Transverse colon (tissue), 4 donors: ENCODE results near the gene PODXL. TPM values are rescaled to one million over a fixed set of nuclear protein-coding genes. Genes with fewer than 3 reads are reported as not detected.

Experiments used
- DNase-seq: peaks from one replicate; pipeline ENCODE4 v3.0.0-alpha.2; 2019
- H3K27ac ChIP-seq, 4 donors: fragments of 200-600 bp; sonication (generic); 2 replicates each; pipeline ENCODE4 v1.5.1; 2016 to 2018; ENCODE audit warnings: inconsistent platforms in 4 of 4
- H3K27me3 ChIP-seq: fragments of 200-600 bp; sonication (generic); 2 replicates; pipeline ENCODE4 v1.5.1; 2017; ENCODE audit warnings: inconsistent platforms
- H3K36me3 ChIP-seq, 4 donors: fragments of 200-600 bp; sonication (generic); 2 replicates each; pipeline ENCODE4 v1.5.1; 2017 to 2019; ENCODE audit warnings: inconsistent platforms in 4 of 4
- H3K4me1 ChIP-seq, 4 donors: fragments of 200-600 bp; sonication (generic); 2 replicates each; pipeline ENCODE4 v1.5.1; 2017 to 2020; ENCODE audit warnings: inconsistent platforms in 4 of 4
- H3K4me3 ChIP-seq, 4 donors: fragments of 200-600 bp; sonication (generic); 1 replicate in 1 of 4; 2 replicates in 3 of 4; pipeline versions ENCODE4 v1.5.1 to v1.6.1; 2017 to 2019; ENCODE audit warnings: inconsistent platforms in 4 of 4
- H3K9me3 ChIP-seq, 2 donors: fragments of 200-600 bp; sonication (generic); 2 replicates each; pipeline ENCODE4 v1.5.1; 2017 to 2019; ENCODE audit warnings: inconsistent platforms in 2 of 2
- EP300 ChIP-seq: sonication (generic); formaldehyde crosslinking; IDR thresholded peaks from one replicate; pipeline ENCODE4 v1.6.1; 2017; ENCODE audit warnings: antibody characterized with exemption, low read depth
- POLR2A ChIP-seq: fragments of 450-650 bp; IDR thresholded peaks from one replicate; pipeline ENCODE4 v1.6.1; 2016; ENCODE audit warnings: antibody characterized with exemption, mild to moderate bottlenecking, moderate library complexity
- POLR2AphosphoS5 ChIP-seq, 3 donors: sonication (generic); formaldehyde crosslinking; IDR thresholded peaks; one replicate each; pipeline ENCODE4 v1.6.1; 2016; ENCODE audit warnings: antibody characterized with exemption in 3 of 3
- WGBS, 2 donors: methylation state at CpG; one replicate each; pipeline ENCODE4 v1.1.5; 2018; ENCODE audit warnings: low coverage in 1 of 2; 5-methylcytosine and 5-hydroxymethylcytosine counted together
- in situ Hi-C, 4 donors: fragments of 200-750 bp; cut with MboI; loops; one replicate each; pipeline versions ENCODE4 v1.15.0 to v1.15.1; 2017; ENCODE audit warnings: low sequenced_read_pairs in 3 of 4, low pct_ligation_motif_present in 1 of 4, low pct_unique_long_range_greater_than_20kb in 1 of 4
- intact Hi-C: fragments of 100-400 bp; cut with DNase I; formaldehyde crosslinking; loops from one replicate; pipeline ENCODE4 v1.15.1; 2023; ENCODE audit warnings: low total_unique reads
- total RNA-seq, 4 donors: library from RNA; depleted of rRNA; stranded (reverse); fragments of >200 nt; gene quantifications; one replicate each; pipeline ENCODE4 v1.1.0, GENCODE V29; 2016
- TF ChIP-seq, protein P1 (sequence below), 5 experiments: fragments of 200-600 bp in 3 of 5; fragments of 450-650 bp in 2 of 5; sonication (generic) in 3 of 5; IDR thresholded peaks; 1 replicate in 2 of 5; 2 replicates in 3 of 5; pipeline ENCODE4 v1.5.1; 2016 to 2017; ENCODE audit warnings: antibody characterized with exemption in 5 of 5, inconsistent platforms in 3 of 5, mild to moderate bottlenecking in 2 of 5, moderate library complexity in 1 of 5

Gene PODXL
- total RNA-seq, 4 donors from 2014 or later, result 11.7 to 25.8 (median 16.1) TPM

DNA sequence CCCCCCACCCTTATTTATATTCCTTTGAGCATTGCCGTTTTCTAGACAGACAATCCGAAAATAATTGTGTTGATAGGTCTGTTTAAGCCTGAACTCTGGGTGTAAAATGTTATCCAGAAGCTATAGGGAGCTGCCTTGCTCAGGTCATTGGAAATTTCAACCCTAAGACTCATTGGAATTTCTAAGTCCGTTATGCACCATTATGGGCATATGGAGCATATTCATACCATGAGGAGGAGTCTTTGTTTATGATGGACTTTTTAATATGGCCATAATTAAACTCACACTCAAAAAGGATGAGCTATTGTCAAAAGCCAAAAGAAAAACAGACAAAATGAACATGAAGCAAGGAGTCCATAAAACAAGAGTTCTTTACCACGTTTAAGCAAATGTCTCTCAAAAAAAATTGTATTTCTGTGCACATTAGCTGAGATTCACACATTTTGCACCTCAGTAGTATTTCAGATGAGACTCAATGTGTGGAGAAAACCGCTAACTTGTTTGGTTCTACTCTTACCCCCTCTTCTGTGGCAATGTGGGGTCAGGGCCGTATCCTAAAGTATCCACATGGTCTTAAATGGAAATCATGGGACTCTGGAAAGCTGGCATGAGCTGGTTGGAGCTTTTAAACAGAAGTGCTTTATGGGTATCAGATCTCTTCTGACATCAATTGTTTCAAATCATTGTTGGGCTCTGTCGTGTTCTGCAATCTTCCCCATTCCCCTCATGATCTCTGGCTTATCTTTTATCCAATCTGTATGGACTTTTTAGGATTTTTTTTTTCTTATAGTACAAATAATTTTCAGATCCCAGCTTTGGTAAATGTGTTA lies 60.5 kb downstream of the PODXL start:
- 81 to 96% methylated on average over 6 to 7 of the region's 7 CpGs for WGBS, 2 donors
- no peaks in the 10 kb centered on the region for H3K9me3 ChIP-seq
- in situ Hi-C loops (no loop called here), intact Hi-C loops (no loop called here)
- H3K27ac ChIP-seq, result no peak overlapping the region
- H3K4me1 ChIP-seq, result no peaks in the 10 kb centered on the region
- DNase-seq, result no peak
- TF ChIP-seq POLR2A, result no peak
- no peak for TF ChIP-seq EP300
- TF ChIP-seq, protein P1, sequence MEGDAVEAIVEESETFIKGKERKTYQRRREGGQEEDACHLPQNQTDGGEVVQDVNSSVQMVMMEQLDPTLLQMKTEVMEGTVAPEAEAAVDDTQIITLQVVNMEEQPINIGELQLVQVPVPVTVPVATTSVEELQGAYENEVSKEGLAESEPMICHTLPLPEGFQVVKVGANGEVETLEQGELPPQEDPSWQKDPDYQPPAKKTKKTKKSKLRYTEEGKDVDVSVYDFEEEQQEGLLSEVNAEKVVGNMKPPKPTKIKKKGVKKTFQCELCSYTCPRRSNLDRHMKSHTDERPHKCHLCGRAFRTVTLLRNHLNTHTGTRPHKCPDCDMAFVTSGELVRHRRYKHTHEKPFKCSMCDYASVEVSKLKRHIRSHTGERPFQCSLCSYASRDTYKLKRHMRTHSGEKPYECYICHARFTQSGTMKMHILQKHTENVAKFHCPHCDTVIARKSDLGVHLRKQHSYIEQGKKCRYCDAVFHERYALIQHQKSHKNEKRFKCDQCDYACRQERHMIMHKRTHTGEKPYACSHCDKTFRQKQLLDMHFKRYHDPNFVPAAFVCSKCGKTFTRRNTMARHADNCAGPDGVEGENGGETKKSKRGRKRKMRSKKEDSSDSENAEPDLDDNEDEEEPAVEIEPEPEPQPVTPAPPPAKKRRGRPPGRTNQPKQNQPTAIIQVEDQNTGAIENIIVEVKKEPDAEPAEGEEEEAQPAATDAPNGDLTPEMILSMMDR (IDR thresholded peaks at IDR 0.05), result no peak
- no peak for TF ChIP-seq POLR2AphosphoS5 (IDR thresholded peaks at IDR 0.05)
- H3K36me3 ChIP-seq, result no peaks in the 10 kb centered on the region
- H3K27me3 ChIP-seq, result no peaks in the 10 kb centered on the region
- no peak overlapping the region for H3K4me3 ChIP-seq

DNA sequence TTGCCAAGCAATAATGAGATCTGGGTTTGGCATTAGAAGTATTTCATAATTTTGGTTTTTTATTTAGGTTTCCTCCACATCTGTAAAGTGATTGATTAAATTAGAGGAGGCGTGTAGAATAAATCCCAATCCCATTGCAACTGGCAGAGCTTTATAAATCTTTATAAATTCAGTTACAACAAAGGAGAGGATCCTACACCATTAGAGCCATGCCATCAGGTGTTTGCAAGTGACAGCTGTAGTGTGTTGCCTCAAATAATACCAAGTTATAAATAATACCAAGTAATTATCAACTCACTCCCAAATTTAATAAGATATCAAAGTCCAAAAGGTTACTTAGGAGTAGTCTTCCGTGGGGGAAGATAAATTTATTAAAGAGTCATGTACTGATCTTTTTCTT lies 62.2 kb downstream of the PODXL start:
- WGBS, 2 donors, result 96 to 100% methylated on average over 2 of the region's 2 CpGs
- intact Hi-C loops, result no loop called here
- Histone ChIP-seq H3K9me3 (no peaks in the 10 kb centered on the region), H3K4me1 (no peaks in the 10 kb centered on the region), H3K27me3 (no peaks in the 10 kb centered on the region), H3K4me3 (no peak overlapping the region), H3K27ac (no peak overlapping the region), H3K36me3 (no peaks in the 10 kb centered on the region)
- no peak for DNase-seq
- TF ChIP-seq POLR2AphosphoS5 (IDR thresholded peaks at IDR 0.05) (no peak), POLR2A (no peak), EP300 (no peak)
- TF ChIP-seq, protein P1 (IDR thresholded peaks at IDR 0.05), result no peak
- in situ Hi-C loops, result no loop called here

DNA sequence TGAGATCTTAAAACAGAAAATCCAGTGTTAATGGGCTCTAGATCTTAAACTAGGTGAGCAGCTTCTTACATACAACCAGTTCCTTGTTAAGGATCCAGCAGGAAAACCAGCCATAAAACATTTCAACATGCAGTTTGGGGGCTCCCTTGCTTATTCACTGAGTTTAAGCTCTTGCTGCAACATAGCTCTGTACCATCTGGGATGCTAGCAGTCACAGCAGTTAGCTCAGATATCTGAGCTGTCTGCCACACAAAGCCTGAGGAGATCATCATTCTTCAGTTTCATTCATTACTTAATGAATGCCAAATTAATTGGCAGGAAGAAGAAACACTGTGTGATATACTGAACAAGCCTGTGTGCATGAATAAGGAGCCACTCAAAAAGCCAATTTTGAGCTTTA lies 62.8 kb downstream of the PODXL start:
- intact Hi-C loops (no loop called here), in situ Hi-C loops (no loop called here)
- H3K4me1 ChIP-seq, result no peaks in the 10 kb centered on the region
- no peaks in the 10 kb centered on the region for H3K27me3 ChIP-seq
- no peak overlapping the region for H3K4me3 ChIP-seq
- H3K9me3 ChIP-seq, result no peaks in the 10 kb centered on the region
- no peak for TF ChIP-seq POLR2AphosphoS5 (IDR thresholded peaks at IDR 0.05)
- no peak for TF ChIP-seq EP300
- TF ChIP-seq, protein P1 (IDR thresholded peaks at IDR 0.05), result no peak
- TF ChIP-seq POLR2A, result no peak
- no peak for DNase-seq
- H3K27ac ChIP-seq, result no peak overlapping the region
- no peaks in the 10 kb centered on the region for H3K36me3 ChIP-seq

DNA sequence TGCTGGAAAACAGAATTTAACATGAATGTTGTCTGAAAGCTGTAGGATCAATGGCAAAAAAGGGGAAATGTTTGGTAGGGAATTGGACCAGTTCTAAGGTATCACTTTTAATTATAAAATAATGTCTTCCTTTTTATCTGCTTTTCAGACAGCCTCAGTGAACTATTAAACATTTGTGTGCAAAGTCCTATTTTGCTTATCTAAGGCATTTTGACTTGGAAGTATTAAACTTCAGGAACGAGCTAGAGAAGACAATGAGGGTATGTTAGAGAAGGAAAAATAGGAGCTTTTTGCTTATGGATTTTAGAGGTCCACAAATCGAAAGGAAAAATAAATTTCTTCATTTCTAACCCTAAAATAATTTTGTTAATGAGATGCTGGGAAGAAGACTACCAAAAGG lies 63.3 kb downstream of the PODXL start:
- DNase-seq, result no peak
- Histone ChIP-seq H3K4me3 (no peak overlapping the region), H3K27ac (no peak overlapping the region), H3K36me3 (no peaks in the 10 kb centered on the region), H3K27me3 (no peaks in the 10 kb centered on the region), H3K9me3 (no peaks in the 10 kb centered on the region), H3K4me1 (no peaks in the 10 kb centered on the region)
- in situ Hi-C loops, result no loop called here
- intact Hi-C loops, result no loop called here
- 92 to 100% methylated on average over 2 of the region's 2 CpGs for WGBS, 2 donors
- TF ChIP-seq, protein P1 (IDR thresholded peaks at IDR 0.05), result no peak
- TF ChIP-seq POLR2A, result no peak
- TF ChIP-seq POLR2AphosphoS5 (IDR thresholded peaks at IDR 0.05), result no peak
- TF ChIP-seq EP300, result no peak
